OCI-LY1 (cell line): ENCODE data around the gene TANK.

Source experiments
- CTCF ChIP-seq: fragments of 200-600 bp; sonication (generic), shearing (Covaris generic); IDR thresholded peaks from 2 replicates; pipeline ENCODE4 v1.5.1; 2017; ENCODE audit warnings: mild to moderate bottlenecking, antibody characterized with exemption, low read length, moderate library complexity, mixed read lengths
- EZH2 ChIP-seq: fragments of 200-600 bp; sonication (generic), shearing (Covaris generic); IDR thresholded peaks from 2 replicates; pipeline ENCODE4 v1.8.0; 2017; ENCODE audit warnings: borderline replicate concordance, mixed run types, mild to moderate bottlenecking, antibody characterized with exemption, low read length, moderate library complexity, mixed read lengths

GRCh38 chr2:161170958-161171932 lies 11.0 kb downstream of the TANK start:
- TF ChIP-seq EZH2, result no peak
- TF ChIP-seq CTCF, result no peak
